ENCODE results near the gene GRPR.

The GRPR gene

DNA sequence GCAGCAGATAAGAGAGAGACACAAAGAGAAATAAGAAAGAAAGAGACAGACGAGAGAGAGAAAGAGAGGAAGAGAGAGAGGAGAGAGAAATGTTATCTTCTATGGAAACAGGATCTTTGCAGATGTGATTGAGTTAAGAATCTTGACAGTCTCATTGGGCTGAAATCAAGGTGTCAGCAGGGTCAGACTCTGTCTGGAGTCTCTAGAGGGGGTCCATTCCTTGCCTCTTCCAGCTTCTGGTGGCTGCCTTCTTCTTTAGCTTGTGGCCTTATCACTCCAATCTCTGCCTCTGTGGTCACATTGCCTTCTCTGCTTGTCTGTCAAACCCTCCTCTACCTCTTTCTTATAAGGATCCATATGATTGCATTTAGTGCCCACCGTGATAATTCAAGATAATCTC is 21.8 kb upstream of the GRPR start:
- Histone ChIP-seq H3K4me3 (ENCODE audit: low read depth in 1 of 5, low read length in 5 of 5) (no peak overlapping the region), H3K9ac (ENCODE audit: low read length in 5 of 5) (no peak overlapping the region), H3K27me3 (ENCODE audit: control insufficient read depth in 5 of 5, insufficient read depth in 4 of 5, low read length in 5 of 5) (peaks cover 0 to 3% (median 2%) of the 10 kb centered on the region in 5 donors), H3K27ac (ENCODE audit: low read depth, low read length) (no peak overlapping the region), H3K36me3 (ENCODE audit: control insufficient read depth in 5 of 5, insufficient read depth in 5 of 5, low read length in 5 of 5) (no peaks in the 10 kb centered on the region), H3K4me1 (ENCODE audit: control insufficient read depth in 5 of 5, insufficient read depth in 5 of 5, low read length in 5 of 5) (no peaks in the 10 kb centered on the region), H3K9me3 (ENCODE audit: control insufficient read depth in 5 of 5, low read length in 5 of 5) (peaks cover 0 to 5% (median 4%) of the 10 kb centered on the region in 5 donors)

DNA sequence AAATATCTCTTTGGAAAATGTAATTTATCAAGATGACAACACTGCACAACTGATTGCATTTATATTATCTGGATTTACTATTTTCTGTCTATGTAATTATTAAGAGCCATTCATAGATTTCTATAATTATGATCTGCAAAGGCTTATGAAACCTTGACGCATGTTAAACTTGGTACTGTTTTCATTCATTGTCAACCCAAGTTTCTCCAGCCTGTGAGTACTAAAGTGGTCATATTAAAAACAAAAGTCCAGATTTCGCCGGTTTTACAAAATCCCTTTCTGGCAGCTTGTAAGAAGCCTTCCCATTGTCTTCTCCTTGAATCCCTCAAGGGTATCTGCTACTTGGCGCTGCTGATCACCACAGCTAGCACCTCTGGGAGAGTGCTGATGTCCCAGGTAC is 19.7 kb upstream of the GRPR start:
- Histone ChIP-seq H3K4me1 (ENCODE audit: control insufficient read depth in 5 of 5, insufficient read depth in 5 of 5, low read length in 5 of 5) (no peaks in the 10 kb centered on the region), H3K9ac (ENCODE audit: low read length in 5 of 5) (no peak overlapping the region), H3K27me3 (ENCODE audit: control insufficient read depth in 5 of 5, insufficient read depth in 4 of 5, low read length in 5 of 5) (peaks cover 0 to 4% (median 2%) of the 10 kb centered on the region in 5 donors), H3K4me3 (ENCODE audit: low read depth in 1 of 5, low read length in 5 of 5) (no peak overlapping the region), H3K27ac (ENCODE audit: low read depth, low read length) (no peak overlapping the region), H3K9me3 (ENCODE audit: control insufficient read depth in 5 of 5, low read length in 5 of 5) (peaks cover 0 to 5% (median 4%) of the 10 kb centered on the region in 5 donors), H3K36me3 (ENCODE audit: control insufficient read depth in 5 of 5, insufficient read depth in 5 of 5, low read length in 5 of 5) (no peaks in the 10 kb centered on the region)

DNA sequence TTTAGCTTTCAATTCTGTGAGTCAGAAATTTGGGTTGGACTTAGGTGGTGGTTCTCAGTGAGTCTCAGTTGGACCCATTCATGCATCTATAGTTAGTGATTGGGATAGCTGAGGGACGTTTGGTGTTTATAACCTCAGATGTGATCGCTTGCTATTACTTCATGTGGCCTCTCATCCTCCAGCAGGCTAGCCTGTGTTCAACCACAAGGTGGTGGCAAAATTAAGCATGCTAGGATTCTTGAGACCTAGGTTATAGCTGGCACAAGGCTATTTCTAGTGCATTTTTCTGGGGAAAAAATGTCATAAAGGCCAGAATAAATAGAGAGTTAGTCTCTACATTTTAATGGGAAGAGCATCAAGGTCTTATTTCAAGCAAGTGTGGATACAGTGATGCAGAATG is 10.9 kb upstream of the GRPR start:
- H3K4me3 ChIP-seq (ENCODE audit: low read depth in 1 of 5, low read length in 5 of 5) = no peak overlapping the region
- H3K9me3 ChIP-seq (ENCODE audit: control insufficient read depth in 5 of 5, low read length in 5 of 5) = peaks cover 0 to 4% (median 0%) of the 10 kb centered on the region in 5 donors
- H3K36me3 ChIP-seq (ENCODE audit: control insufficient read depth in 5 of 5, insufficient read depth in 5 of 5, low read length in 5 of 5) = no peaks in the 10 kb centered on the region
- no peak overlapping the region for H3K27ac ChIP-seq (ENCODE audit: low read depth, low read length)
- peaks cover 0 to 6% (median 3%) of the 10 kb centered on the region in 5 donors for H3K27me3 ChIP-seq (ENCODE audit: control insufficient read depth in 5 of 5, insufficient read depth in 4 of 5, low read length in 5 of 5)
- no peak overlapping the region for H3K9ac ChIP-seq (ENCODE audit: low read length in 5 of 5)
- peaks cover 0 to 2% (median 0%) of the 10 kb centered on the region in 5 donors for H3K4me1 ChIP-seq (ENCODE audit: control insufficient read depth in 5 of 5, insufficient read depth in 5 of 5, low read length in 5 of 5)

DNA sequence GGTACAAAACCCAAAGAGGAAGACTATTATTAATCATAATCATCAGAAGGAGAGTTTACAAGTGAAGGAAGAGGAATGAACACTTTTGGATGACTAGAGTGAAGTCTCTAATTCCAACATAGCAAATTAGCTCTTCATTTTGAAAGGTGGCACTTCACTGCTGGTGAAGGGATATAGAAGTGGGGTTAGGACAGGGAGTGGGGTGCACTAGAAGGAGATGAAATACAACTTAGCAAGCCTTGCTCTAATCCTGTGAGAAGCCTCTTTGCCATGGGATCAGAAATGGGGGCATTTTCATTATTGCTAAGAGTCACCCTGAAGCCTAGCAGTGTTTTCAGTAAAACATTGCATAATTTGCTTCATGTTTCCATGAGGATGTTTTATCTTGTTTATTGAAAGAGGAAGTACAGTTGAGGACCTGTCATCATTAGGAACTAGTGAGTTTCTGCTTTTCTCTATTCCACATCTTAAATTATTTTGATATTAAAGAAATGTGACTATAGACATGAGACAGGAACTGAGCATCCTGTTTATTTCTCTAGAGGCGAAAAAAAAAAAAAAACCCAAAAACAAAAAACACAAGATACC is 9.3 kb upstream of the GRPR start:
- Histone ChIP-seq H3K36me3 (ENCODE audit: control insufficient read depth in 5 of 5, insufficient read depth in 5 of 5, low read length in 5 of 5) (no peaks in the 10 kb centered on the region), H3K4me3 (ENCODE audit: low read depth in 1 of 5, low read length in 5 of 5) (no peak overlapping the region), H3K27ac (ENCODE audit: low read depth, low read length) (no peak overlapping the region), H3K9me3 (ENCODE audit: control insufficient read depth in 5 of 5, low read length in 5 of 5) (peaks cover 2 to 18% (median 5%) of the 10 kb centered on the region in 5 donors), H3K4me1 (ENCODE audit: control insufficient read depth in 5 of 5, insufficient read depth in 5 of 5, low read length in 5 of 5) (peaks cover 0 to 2% (median 0%) of the 10 kb centered on the region in 5 donors), H3K9ac (ENCODE audit: low read length in 5 of 5) (no peak overlapping the region), H3K27me3 (ENCODE audit: control insufficient read depth in 5 of 5, insufficient read depth in 4 of 5, low read length in 5 of 5) (peaks cover 0 to 6% (median 3%) of the 10 kb centered on the region in 5 donors)

DNA sequence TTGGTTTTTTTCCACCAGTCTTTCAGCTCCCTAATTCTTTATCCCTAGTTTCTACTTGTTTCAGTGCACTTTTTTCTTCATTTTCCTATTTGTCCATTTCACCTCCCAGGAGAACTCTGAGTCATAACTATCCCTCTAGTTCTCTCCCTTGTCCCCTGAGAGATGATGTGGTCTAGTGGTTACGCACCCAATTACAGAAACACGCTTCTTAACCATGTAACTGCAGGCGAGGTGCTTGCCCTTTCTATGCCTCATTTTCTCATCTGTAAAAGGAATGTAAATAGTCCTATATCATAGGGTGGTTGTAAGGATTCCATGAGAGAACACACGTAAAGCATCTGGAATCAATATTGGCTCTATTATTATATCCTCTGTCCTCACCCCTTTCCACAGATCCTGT is 8.8 kb upstream of the GRPR start:
- Histone ChIP-seq H3K27me3 (ENCODE audit: control insufficient read depth in 5 of 5, insufficient read depth in 4 of 5, low read length in 5 of 5) (peaks cover 0 to 6% (median 3%) of the 10 kb centered on the region in 5 donors), H3K27ac (ENCODE audit: low read depth, low read length) (no peak overlapping the region), H3K9me3 (ENCODE audit: control insufficient read depth in 5 of 5, low read length in 5 of 5) (peaks cover 2 to 22% (median 10%) of the 10 kb centered on the region in 5 donors), H3K4me3 (ENCODE audit: low read depth in 1 of 5, low read length in 5 of 5) (no peak overlapping the region), H3K4me1 (ENCODE audit: control insufficient read depth in 5 of 5, insufficient read depth in 5 of 5, low read length in 5 of 5) (peaks cover 0 to 2% (median 0%) of the 10 kb centered on the region in 5 donors), H3K9ac (ENCODE audit: low read length in 5 of 5) (no peak overlapping the region), H3K36me3 (ENCODE audit: control insufficient read depth in 5 of 5, insufficient read depth in 5 of 5, low read length in 5 of 5) (no peaks in the 10 kb centered on the region)

DNA sequence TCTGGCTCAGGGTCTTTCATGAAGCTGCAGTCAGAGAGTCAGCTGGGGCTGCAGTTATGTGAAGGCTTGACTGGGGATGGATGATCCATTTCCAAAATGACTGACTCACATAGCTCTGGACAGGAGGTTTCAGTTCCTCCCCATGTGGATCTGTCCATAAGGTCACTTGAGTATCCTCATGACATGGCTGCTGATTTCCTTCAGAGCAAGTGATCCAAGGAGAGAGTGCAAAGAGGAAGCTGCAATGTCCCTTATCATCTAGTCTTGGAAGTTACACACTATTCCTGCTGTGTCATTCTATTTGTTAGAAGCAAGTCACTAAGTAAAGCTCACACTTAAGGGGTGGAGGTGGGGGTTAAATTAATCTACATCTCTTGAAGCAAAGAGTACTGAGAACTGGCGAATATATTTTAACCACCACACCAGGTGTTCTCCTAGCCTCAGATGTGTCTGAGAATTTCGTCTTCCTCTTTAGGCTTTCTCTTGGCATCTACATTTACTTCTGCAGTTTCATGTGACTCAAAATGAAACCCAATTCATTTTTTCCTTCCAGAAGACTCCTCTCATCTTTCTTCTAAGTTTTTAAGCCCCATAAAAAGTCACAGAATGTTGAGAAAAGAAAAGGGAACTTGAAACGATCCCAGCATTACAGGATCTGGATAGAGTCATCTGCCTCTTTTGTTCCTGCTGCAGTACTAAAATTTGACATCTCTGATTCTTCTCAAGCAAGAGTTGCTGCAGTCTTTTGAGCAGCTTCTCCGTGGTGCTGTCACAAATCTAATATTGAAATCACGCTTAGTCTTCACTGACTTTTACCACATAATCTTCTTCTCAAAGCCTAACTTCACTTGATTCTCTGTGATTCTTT is 3.8 kb upstream of the GRPR start:
- Histone ChIP-seq H3K9me3 (ENCODE audit: control insufficient read depth in 5 of 5, low read length in 5 of 5) (peaks cover 2 to 18% (median 9%) of the 10 kb centered on the region in 5 donors), H3K36me3 (ENCODE audit: control insufficient read depth in 5 of 5, insufficient read depth in 5 of 5, low read length in 5 of 5) (no peaks in the 10 kb centered on the region), H3K4me3 (ENCODE audit: low read depth in 1 of 5, low read length in 5 of 5) (no peak overlapping the region), H3K27ac (ENCODE audit: low read depth, low read length) (no peak overlapping the region), H3K27me3 (ENCODE audit: control insufficient read depth in 5 of 5, insufficient read depth in 4 of 5, low read length in 5 of 5) (peaks cover 3 to 17% (median 5%) of the 10 kb centered on the region in 5 donors), H3K4me1 (ENCODE audit: control insufficient read depth in 5 of 5, insufficient read depth in 5 of 5, low read length in 5 of 5) (peaks cover 0 to 4% (median 0%) of the 10 kb centered on the region in 5 donors), H3K9ac (ENCODE audit: low read length in 5 of 5) (no peak overlapping the region)

DNA sequence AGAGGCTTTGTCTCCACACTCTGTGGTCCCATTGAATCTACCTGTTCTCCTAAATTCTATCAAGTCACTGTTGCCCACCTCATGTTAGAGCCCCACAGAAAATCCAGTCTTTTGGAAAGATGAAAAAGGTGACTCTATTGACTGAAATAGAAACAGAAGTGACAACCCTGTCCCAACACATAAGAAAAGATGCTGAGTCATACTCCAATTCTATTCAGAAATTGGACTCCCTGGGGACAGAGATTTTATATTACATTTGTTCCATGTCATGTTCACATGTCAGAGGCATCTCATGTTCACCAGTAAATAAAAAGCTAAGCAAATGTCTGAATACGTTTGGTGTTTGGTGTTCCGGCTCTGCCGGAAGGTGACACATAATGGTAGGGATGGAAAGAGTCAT is 2.9 kb upstream of the GRPR start:
- Histone ChIP-seq H3K4me1 (ENCODE audit: control insufficient read depth in 5 of 5, insufficient read depth in 5 of 5, low read length in 5 of 5) (peaks cover 0 to 2% (median 0%) of the 10 kb centered on the region in 5 donors), H3K4me3 (ENCODE audit: low read depth in 1 of 5, low read length in 5 of 5) (no peak overlapping the region), H3K9me3 (ENCODE audit: control insufficient read depth in 5 of 5, low read length in 5 of 5) (peaks cover 2 to 18% (median 9%) of the 10 kb centered on the region in 5 donors), H3K27me3 (ENCODE audit: control insufficient read depth in 5 of 5, insufficient read depth in 4 of 5, low read length in 5 of 5) (peaks cover 4 to 17% (median 8%) of the 10 kb centered on the region in 5 donors), H3K27ac (ENCODE audit: low read depth, low read length) (no peak overlapping the region), H3K36me3 (ENCODE audit: control insufficient read depth in 5 of 5, insufficient read depth in 5 of 5, low read length in 5 of 5) (no peaks in the 10 kb centered on the region), H3K9ac (ENCODE audit: low read length in 5 of 5) (no peak overlapping the region)

DNA sequence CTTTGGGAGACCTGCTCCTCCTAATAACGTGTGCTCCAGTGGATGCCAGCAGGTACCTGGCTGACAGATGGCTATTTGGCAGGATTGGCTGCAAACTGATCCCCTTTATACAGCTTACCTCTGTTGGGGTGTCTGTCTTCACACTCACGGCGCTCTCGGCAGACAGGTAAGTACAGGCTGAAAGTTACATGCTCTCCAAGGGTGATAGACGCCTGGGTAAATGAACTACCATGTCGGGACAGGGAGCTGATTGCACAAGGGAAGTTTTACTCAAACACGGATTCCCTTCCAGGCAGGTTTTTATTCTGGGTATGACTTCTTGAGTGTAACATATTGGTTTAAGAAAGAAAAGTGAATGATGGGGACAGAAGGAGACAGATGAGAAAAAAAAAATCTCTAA is 836 bp downstream of the GRPR start:
- H3K4me3 ChIP-seq (ENCODE audit: low read depth in 1 of 5, low read length in 5 of 5) = no peak overlapping the region
- H3K9me3 ChIP-seq (ENCODE audit: control insufficient read depth in 5 of 5, low read length in 5 of 5) = peaks cover 0 to 4% (median 3%) of the 10 kb centered on the region in 5 donors
- no peak overlapping the region for H3K9ac ChIP-seq (ENCODE audit: low read length in 5 of 5)

DNA sequence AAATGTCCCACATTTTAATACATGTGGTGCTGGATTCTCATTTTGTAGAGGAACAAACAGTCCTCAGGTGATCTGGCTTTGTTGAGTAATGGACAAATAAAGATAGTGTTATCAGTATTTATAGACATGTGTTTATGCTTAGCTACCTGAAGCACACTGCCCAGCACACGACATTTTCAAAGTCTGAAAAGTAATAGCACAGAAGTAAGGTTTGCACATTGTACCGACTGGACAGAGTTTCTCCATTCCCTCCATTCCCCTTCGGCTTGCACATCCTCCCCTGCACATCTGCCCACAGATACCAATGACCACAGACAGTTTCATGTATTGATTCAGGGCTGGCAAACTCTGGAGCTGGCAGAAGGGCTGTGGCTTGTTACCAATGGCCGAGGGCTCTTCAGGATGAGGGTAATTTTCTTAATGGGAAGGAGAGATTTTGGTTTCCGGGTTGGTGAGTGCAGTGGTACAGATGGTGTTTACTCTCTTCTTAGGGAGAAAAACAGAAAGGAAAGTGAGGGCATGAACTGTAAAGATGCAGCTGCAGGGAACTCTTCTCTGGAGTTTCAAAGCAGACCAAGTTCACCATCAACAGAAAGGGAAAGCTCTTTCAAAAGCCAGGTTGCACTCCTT is 2.3 kb downstream of the GRPR start:
- Histone ChIP-seq H3K27me3 (ENCODE audit: control insufficient read depth in 5 of 5, insufficient read depth in 4 of 5, low read length in 5 of 5) (peaks cover 10 to 29% (median 18%) of the 10 kb centered on the region in 5 donors), H3K9me3 (ENCODE audit: control insufficient read depth in 5 of 5, low read length in 5 of 5) (no peaks in the 10 kb centered on the region), H3K4me1 (ENCODE audit: control insufficient read depth in 5 of 5, insufficient read depth in 5 of 5, low read length in 5 of 5) (peaks cover 0 to 2% (median 0%) of the 10 kb centered on the region in 5 donors), H3K36me3 (ENCODE audit: control insufficient read depth in 5 of 5, insufficient read depth in 5 of 5, low read length in 5 of 5) (no peaks in the 10 kb centered on the region), H3K4me3 (ENCODE audit: low read depth in 1 of 5, low read length in 5 of 5) (no peak overlapping the region), H3K27ac (ENCODE audit: low read depth, low read length) (no peak overlapping the region), H3K9ac (ENCODE audit: low read length in 5 of 5) (no peak overlapping the region)

More for the DNA sequence above, 836 bp downstream of the GRPR start:
- H3K4me1 ChIP-seq (ENCODE audit: control insufficient read depth in 5 of 5, insufficient read depth in 5 of 5, low read length in 5 of 5) = peaks cover 0 to 2% (median 0%) of the 10 kb centered on the region in 5 donors
- H3K27me3 ChIP-seq (ENCODE audit: control insufficient read depth in 5 of 5, insufficient read depth in 4 of 5, low read length in 5 of 5) = peaks cover 10 to 29% (median 18%) of the 10 kb centered on the region in 5 donors
- no peaks in the 10 kb centered on the region for H3K36me3 ChIP-seq (ENCODE audit: control insufficient read depth in 5 of 5, insufficient read depth in 5 of 5, low read length in 5 of 5)
- H3K27ac ChIP-seq (ENCODE audit: low read depth, low read length) = no peak overlapping the region

DNA sequence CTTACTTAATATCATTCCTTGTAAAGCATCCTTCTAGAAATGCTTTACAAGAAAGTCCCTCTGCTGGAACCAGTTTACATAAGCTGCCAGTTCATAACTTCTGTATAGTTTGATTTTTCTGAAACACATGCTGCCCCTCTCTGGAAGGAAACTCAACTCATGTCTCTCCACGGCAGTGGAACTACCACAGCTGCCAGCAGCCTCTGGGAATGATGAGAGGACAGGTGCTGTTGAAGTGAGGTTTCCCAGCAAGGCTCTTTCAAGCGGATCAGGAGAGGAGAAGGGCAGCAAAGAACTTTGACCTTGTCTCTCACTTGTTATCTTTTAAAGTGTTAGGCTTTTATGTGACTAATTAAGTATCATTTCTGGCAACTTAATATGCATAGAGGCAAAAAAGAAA is 7.3 kb downstream of the GRPR start:
- Histone ChIP-seq H3K4me3 (ENCODE audit: low read depth in 1 of 5, low read length in 5 of 5) (no peak overlapping the region), H3K27ac (ENCODE audit: low read depth, low read length) (no peak overlapping the region), H3K9ac (ENCODE audit: low read length in 5 of 5) (no peak overlapping the region), H3K36me3 (ENCODE audit: control insufficient read depth in 5 of 5, insufficient read depth in 5 of 5, low read length in 5 of 5) (no peaks in the 10 kb centered on the region), H3K27me3 (ENCODE audit: control insufficient read depth in 5 of 5, insufficient read depth in 4 of 5, low read length in 5 of 5) (peaks cover 5 to 17% (median 8%) of the 10 kb centered on the region in 5 donors), H3K4me1 (ENCODE audit: control insufficient read depth in 5 of 5, insufficient read depth in 5 of 5, low read length in 5 of 5) (no peaks in the 10 kb centered on the region), H3K9me3 (ENCODE audit: control insufficient read depth in 5 of 5, low read length in 5 of 5) (no peaks in the 10 kb centered on the region)
